Measurements from ENCODE around the gene VLDLR.
"Not testable (repeated sequence)": the region's sequence is repeated elsewhere in the genome, so short reads cannot be mapped to it uniquely, and the experiment has no call there.

Gene VLDLR

DNA sequence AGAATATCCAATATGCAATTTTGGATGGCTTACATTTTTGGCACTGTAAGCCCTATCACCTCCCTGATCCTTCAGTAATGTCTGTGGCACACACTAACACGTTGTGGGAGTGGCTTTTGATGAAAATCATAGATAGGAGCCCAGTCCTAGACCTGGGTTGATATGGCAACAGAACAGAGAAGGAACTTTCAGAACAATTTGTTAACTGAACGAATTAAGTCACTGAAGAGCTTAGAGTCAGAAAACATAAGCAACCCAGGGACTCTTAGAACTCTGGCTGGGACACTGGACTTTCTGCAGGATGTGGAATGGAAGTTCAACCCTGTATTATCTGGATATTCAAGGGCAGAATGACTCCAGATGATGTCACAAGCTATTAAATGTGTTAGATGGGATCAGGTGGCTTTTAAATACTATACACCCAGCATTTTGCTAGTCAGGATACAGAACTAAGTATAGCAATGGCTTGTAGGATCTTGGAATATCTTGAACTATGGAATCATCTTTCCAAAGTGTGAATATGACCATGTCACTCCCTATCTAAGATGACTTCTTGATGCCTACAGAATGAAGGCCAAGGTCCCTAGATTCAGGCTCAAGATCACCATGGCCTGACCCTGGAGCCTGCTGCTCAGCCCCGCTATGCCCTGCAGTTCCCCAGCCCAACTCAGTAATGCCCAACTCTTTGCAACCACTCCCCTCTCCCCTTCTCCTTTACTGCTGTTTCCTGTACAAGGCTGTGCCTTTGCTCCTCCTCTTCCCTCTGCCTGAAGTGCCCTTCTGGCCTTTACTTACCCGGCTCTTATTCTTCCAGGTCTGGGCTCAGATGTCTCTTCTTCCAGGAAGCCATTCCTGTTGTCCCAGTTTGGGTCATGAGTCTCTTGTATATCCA, 42.8 kb downstream of the VLDLR start:
- no peak for DNase-seq

DNA sequence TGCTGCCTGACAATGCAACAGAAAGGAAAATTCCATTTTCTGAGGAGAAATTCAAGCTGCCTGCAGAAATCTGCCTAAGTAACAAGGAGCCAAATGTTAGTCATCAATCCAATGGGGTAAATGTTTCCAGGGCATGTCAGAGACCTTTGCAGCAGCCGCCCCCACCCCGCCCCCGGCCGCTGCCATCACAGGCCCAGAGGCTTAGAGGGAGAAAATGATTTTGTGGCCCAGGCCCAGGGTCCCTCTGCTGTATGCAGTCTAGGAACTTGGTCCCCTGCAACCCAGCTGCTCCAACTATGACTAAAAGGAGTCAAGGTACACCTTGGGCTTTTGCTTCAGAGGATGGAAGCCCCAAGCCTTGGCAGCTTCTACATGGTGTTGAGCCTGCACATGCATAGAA, 45.0 kb downstream of the VLDLR start:
- no peak for DNase-seq

DNA sequence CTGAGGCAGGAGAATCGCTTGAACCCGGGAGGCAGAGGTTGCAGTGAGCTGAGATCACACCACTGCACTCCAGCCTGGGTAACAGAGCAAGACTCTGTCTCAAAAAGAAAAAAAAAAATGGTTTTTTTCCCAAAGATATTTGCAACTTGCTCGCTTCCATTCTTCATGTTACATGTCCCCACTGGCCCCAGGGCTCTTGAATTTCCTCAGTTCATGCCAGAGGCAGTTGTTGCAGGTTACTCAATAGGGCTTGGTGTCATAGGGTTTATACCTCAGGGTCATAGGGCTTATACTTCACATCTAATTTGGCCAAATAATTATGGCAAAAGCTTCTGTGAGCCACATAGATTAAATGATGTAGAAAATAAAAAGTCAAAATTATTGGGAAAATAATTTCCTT, 51.6 kb downstream of the VLDLR start:
- no peak for DNase-seq

DNA sequence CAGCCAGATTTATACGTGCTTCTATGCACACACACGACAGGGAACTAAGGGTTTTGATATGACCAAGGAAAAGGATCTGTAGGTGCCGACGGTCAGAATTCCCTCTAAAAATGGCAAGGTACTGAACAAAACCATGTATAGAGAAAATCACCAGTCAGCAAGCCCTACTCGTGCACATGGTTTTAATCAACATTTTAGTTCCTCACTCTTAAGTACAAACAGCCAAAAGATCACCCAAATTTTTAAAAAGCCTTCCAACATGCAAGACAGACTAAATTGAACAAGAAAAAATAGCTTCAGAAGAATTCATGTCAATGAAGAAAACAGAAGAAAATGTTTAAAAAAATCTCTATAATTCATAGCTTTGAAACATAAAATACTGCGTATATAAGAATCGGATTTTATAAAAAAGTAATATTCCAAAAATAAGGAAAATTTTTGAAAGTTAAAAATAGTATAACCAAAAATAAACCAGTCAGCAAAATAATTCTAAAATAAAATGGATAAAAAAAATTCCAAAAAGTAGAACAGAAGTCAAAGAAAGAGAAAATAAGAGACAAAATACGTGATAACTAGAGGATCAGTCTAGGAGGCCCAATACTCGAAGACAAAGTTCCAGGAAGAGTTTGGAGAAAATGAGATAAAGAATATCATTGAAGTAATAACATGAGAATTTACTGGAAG, 52.7 kb downstream of the VLDLR start:
- no peak for DNase-seq

DNA sequence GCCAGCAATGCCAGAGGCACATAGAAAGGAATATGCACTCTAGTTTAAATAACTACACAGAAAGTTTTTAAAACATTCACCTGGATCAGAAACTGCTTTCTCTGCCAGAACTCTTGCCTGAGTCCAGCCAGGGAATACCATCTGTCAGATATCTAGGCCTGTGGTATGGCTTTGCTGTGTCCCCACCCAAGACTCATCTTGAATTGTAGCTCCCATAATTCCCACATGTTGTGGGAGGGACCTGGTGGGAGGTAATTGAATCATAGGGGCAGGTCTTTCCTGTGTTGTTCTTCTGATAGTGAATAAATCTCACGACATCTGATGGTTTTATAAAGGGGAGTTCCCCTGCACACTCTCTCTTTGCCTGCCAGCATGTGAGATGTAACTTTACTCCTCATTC, 54.2 kb downstream of the VLDLR start:
- DNase-seq: no peak

DNA sequence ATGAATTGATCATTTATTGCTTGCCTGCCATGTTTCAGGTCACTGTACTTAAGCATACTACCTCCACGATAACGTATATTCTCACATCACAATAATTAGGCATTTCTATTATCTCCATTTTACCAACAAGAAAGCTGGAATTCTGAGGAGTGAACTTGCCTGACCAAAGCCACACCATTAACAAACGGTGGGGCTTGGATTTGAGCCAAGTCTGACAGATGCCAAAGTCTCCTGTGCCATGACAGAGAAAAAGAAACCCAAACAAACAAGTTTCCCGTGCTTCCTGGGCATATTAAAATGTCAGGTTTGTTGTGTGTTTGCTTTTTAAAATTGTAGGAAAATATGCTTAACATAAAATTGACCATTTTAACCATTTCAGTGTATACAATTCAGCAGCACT, 54.9 kb downstream of the VLDLR start:
- DNase-seq: peak in 1 of 2 experiments; percentile 36

DNA sequence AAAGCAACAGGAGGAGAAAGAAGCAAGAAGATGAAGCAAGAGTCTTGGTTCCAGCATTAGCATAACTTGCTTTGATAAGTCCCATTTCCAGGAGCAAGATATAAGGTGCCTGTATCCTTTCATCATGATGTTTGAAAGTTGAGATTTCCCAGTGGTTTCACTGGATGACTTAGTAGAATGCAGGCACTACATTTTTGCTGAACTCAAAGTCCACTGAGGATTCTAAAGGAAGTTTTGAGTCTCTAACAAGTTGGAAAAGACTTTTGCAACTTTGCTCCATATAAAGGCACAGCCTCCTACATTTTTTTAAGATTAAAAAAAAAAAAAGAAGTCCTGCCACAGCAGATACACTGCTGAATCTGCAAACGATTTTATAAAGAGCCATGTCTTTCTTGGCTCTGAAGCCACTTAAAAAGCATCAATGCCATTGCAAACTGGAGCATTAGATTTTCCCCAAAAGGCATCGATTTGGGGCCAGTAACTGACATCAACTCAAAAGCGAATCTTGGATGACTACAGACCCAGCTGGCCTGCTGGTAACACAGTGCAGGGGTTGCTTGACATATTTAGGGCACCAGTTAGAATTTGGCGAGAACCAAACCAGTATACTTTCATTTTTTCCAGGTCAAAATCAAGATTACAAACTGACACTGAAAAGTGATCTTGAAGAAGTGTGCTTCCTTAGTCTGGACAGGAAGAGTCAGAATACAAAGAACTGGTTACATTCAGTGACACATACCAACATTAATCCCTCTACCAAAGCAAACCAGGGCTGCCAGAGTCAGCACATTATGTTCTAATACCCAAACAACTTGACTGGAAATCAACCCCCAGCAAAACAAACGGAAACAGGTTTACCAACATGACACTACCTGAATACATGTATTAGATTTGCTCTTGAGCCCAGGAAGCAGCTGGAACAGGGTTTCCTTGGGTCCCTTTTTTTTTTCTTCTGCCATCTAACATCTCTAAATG, 56.6 kb downstream of the VLDLR start:
- DNase-seq: no peak

DNA sequence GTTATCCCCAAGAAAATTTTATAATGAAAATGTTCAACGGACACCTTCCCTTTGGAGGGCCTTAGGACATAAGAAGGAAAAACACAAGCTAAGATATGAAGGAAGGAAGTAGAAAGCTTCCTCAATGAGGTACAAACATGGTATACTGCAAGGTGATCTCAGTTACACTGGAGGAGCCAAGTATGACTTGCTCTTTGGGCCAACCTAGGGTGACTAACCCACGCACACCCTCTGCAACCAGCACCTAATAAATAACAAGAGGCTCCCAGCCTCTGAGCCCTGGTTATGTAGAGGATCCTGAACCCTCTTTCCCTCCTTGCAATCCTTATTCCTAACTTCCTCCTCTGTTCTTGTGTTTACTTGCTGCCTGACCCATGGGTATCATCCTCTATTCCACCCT, 57.4 kb downstream of the VLDLR start:
- DNase-seq: no peak

DNA sequence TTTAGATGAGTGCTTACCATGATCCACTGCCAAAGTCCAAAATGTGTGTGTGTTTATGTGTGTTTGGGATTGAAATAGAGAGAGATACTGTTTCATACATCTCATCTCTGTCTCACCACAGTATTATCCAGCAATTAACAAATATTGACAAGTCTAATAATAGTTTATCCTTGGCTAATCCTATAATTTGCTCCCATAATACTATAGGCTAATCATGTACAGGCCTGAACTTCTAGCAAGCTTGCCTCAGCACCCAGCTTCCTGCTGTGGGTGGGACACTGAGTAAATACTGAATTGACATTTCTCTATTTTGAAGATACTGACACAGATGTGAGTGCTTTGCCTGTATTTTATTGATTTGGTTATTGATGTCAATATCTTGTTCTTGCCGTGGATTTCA, 60.4 kb downstream of the VLDLR start:
- no peak for DNase-seq

DNA sequence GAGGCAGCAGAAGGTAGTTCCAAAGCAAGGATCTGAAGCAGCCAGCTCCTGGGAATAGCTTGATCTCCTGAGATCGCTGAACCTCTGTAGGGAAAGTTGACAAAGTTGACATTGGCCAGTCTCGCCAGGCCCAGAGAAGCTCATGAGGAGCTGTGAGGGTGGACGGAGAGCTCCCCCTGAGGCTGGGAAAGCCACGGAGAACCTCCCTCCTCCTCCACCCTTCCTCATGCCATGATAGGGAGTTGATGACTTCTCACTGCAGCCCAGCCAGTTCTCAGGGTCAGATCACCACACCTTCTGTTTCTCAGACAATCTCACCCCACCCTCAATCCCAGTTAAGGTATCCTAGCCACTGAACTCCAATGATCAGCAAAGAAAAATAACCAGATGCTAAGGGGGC, 65.3 kb downstream of the VLDLR start:
- no peak for DNase-seq

DNA sequence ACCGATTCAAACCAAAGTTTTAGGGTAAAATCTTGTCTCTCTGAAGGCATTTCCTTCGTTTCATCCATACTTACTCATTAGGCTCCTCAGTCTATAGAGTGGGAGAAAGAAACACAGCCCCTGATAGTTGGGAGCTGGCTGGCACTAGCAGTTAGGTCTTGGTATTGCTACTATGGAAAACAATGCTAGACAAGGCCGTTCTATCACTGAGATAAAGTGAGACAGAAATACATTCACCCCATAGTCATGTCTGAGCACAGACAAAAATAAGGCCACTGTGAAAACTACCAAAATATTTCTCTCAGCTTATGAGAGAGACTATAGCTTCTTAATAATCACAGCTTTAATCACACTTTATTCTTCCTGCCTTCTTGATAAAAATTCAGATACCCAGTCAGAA, 67.0 kb downstream of the VLDLR start:
- no peak for DNase-seq

DNA sequence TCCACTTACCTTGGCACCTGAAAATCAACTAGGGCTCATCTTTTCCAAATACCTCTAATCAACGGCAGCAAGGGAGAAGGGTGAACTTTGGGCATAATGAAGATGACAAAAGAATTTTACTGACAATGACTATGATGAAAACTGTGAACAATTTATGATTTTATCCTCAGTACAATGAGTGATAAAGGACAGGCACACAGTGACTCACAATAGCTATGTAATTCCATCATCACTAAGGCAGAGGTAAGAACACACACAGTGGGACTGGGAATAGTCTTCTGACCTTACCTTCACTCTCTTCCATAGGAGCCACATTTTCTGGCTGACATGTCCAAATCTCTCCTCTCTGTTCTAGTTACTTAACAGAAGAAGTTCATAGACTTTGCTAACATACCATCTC, 69.6 kb downstream of the VLDLR start:
- DNase-seq: no peak

DNA sequence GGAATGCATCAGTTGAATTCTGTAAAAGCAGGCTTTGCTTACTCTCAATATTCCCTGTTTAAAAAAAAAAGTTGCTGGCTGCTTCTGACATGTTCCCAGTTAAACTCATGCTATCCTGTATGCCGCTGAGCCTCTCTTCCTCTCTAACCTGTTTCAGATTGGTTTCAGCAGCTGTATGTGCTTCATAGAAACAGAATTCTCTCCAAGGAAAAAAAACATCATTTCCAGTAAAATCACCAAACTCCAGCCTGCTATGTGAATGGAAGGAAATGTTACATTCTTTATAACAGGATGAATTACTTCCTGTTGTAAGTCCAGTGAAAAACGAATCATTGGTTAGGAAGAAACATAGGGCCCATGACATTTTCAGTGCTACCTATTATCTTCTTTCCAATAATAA, 70.0 kb downstream of the VLDLR start:
- no peak for DNase-seq

DNA sequence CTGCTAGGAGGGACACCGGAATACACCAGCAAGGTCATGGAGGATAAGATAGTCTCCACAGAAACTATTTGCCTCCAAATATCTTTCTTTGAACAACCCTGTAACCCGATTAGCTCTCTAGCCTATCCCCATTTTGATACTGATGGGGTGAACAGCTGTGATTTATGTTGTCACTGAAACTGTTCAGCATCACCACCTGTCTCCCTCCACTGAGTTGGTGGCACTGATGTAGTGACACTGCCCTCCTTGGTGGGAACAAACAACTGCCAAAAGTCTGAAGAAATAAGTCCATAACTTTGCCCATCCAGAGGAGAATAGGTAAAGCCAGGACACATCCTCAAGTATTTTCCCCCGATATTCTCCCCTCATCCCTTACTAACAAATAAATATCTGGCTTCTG, 71.5 kb downstream of the VLDLR start:
- DNase-seq: no peak

DNA sequence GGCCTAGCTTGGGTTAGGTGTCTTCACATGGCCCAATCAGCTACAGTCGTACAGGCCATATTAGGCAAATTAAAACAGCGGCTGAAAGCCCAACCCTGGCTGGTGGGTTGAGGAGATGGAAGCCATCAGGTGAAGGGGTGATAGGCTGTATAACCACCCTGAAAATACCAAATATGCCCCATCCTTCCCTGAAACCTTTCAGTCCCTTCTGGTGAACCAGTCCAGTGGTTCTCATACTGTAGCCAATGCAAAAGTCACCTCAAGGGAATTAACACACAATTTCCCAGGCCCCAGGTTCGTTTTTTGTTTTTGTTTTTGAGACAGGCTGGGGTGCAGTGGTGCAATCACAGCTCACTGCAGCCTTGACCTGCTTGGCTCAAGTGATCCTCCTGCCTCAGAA, 75.9 kb downstream of the VLDLR start:
- DNase-seq: no peak

DNA sequence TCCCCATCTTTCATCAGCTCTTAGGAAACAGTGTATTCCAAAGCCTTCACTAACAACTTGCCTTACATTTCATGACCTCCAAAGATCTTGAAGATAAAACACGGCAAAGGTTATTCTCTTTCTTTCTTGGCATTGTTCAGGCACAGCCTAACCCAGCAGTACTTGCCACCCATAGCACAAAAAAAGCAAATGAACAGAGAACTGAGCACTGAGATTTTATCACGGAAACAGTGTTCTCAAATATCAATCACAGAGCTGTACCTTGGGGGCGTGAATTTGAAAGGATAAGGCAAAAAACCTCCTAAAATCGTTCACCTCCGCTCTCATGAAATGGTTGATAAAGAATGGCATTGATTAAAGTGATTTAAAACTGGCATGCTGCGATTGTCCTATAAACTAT, 78.8 kb downstream of the VLDLR start:
- DNase-seq: no peak

DNA sequence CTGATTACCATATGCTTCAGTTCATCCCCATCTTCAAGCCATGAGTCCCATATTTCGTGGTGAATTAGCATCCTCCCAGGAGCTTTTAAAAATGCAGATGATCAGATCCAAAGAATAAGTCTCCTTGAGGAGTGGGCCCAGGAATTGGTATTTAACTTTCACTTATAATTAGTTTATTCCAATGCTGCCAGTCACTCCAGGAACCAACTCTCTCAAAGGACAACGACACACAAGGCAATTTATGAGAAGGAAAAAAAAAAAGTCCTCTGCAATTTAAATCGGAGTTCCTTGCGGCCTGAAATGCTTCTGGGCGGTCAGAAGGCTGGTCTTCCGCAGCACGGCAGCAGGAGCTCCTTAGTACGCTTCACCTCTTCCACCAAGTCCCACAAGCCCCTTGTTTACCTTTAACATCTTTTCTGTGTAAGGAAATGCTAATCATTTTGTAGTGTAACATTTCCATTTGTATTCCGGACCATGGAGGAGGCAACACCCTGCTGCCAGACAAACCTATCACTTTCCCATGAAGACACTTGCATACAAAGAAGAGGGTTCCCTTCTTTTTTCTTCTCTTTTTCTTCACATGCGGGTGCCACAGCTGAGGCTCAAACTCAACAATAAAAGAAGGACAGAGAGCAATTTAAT, 79.4 kb downstream of the VLDLR start:
- DNase-seq: no peak

DNA sequence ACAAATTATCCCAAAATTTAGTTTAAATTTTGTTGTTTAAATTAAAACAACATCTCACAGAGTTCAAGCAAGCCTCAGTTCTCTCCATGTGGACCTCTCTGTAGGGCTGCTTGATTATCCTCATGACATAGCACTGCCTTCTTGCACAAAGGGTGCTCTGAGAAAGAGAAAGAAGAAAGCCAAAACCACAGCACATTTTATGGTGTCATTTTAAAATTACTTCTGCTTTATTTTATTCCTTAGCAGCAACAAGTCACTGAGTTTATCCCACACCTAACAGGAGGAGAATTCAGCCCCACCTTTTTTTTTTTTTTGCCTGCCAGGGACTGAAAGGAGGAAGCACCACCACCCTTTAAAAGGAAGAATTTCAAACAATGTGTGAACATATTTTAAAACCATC, 82.9 kb downstream of the VLDLR start:
- DNase-seq: no peak

DNA sequence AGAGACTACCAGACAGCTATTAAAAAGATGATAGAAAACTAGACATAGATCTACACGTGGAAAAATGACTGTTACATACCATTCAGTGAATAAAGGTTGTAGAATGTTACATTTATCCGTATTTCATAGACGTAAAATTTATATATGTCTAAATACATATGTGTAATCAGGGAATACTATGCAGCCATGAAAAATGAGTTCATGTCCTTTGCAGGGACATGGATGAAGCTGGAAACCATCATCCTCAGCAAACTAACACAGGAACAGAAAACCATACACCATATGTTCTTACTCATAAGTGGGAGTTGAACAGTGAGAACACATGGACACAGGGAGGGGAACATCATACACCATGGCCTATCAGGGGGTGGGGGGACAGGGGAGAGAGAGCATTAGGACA, 85.7 kb downstream of the VLDLR start:
- DNase-seq: not testable (repeated sequence)

Data from SHP77 (cell line).